B cell (primary cell): ENCODE data around the gene SNTA1. TPM values are rescaled to one million over a fixed set of nuclear protein-coding genes. Genes with fewer than 3 reads are reported as not detected.
"Not testable (repeated sequence)": the region's sequence is repeated elsewhere in the genome, so short reads cannot be mapped to it uniquely, and the experiment has no call there.

ENCODE experiments used
- ATAC-seq: fragments of 200-7000 bp; cut with Tn5 transposase; one replicate; pipeline ENCODE4 v1.10.0; 2021; ENCODE audit warnings: low read depth, mild to moderate bottlenecking, moderate number of reproducible peaks, moderate library complexity
- CTCF ChIA-PET: fragments of 350-600 bp; sonication (Branson Sonifier 250); formaldehyde crosslinking; loops from one replicate; lab custom pipeline; 2021; ENCODE audit warnings: antibody characterized with exemption, inconsistent platforms; lab: Charles Lee
- POLR2A ChIA-PET: fragments of 350-600 bp; sonication (Branson Sonifier 250); formaldehyde crosslinking; loops from one replicate; lab custom pipeline; 2021; ENCODE audit warnings: antibody characterized with exemption; lab: Charles Lee
- DNase-seq: peaks from one replicate; pipeline ENCODE4 v3.0.0; 2013
- H2AFZ ChIP-seq: 2 replicates; pipeline ENCODE4 v1.6.1; 2012; ENCODE audit warnings: mild to moderate bottlenecking, low read depth, low read length; ENCODE audit not compliant: insufficient read depth, poor library complexity, severe bottlenecking
- H3K27ac ChIP-seq, 2 donors: 1 replicate in 1 of 2; 2 replicates in 1 of 2; pipeline ENCODE4 v1.5.1; 2012 to 2013; ENCODE audit warnings: low read length in 2 of 2, mild to moderate bottlenecking in 2 of 2, moderate library complexity in 1 of 2
- H3K27me3 ChIP-seq, 4 experiments: fragments of 200-600 bp in 1 of 4; sonication (generic) in 1 of 4; replicated peaks in 1 of 4; 1 replicate in 2 of 4; 2 replicates in 2 of 4; pipeline versions ENCODE4 v1.6.1 to v1.7.0; 2013 to 2016; ENCODE audit warnings: low read length in 3 of 4, mild to moderate bottlenecking in 2 of 4, mixed read lengths in 1 of 4, moderate library complexity in 1 of 4; ENCODE audit not compliant: insufficient read depth in 4 of 4, control insufficient read depth in 3 of 4; ENCODE audit errors: control extremely low read depth in 1 of 4
- H3K36me3 ChIP-seq, 2 experiments: replicated peaks in 1 of 2; 1 replicate in 1 of 2; 2 replicates in 1 of 2; pipeline versions ENCODE4 v1.6.1 to v1.7.1; 2013; ENCODE audit warnings: low read length in 1 of 2; ENCODE audit not compliant: insufficient read depth in 2 of 2, control insufficient read depth in 1 of 2; ENCODE audit errors: control extremely low read depth in 1 of 2, extremely low read depth in 1 of 2
- H3K4me1 ChIP-seq, 2 donors: fragments of 200-600 bp in 1 of 2; sonication (generic) in 1 of 2; 1 replicate in 1 of 2; 2 replicates in 1 of 2; pipeline versions ENCODE4 v1.5.1 to v1.6.1; 2013 to 2017; ENCODE audit warnings: low read length in 2 of 2; ENCODE audit not compliant: control insufficient read depth in 2 of 2, insufficient read depth in 2 of 2
- H3K4me2 ChIP-seq: replicated peaks from 2 replicates; pipeline ENCODE3; 2012; ENCODE audit warnings: mild to moderate bottlenecking, low read depth, low read length; ENCODE audit not compliant: poor library complexity, severe bottlenecking
- H3K4me3 ChIP-seq, 5 experiments: fragments of 200-600 bp in 1 of 5; sonication (generic) in 1 of 5; 1 replicate in 3 of 5; 2 replicates in 2 of 5; pipeline versions ENCODE4 v1.5.1 to v1.7.0; 2011 to 2016; ENCODE audit warnings: low read length in 4 of 5, mild to moderate bottlenecking in 4 of 5, low read depth in 2 of 5, control low read depth in 1 of 5, moderate library complexity in 1 of 5; ENCODE audit not compliant: insufficient read depth in 1 of 5; ENCODE audit errors: control extremely low read depth in 1 of 5, extremely low read depth in 1 of 5
- H3K79me2 ChIP-seq: fragments of 200-600 bp; sonication (generic); one replicate; pipeline ENCODE4 v1.6.0; 2016; ENCODE audit warnings: low read length; ENCODE audit not compliant: control insufficient read depth, insufficient read depth
- H3K9ac ChIP-seq: fragments of 200-600 bp; sonication (generic); 2 replicates; pipeline ENCODE4 v1.6.1; 2017; ENCODE audit warnings: mild to moderate bottlenecking, low read length, moderate library complexity
- H3K9me3 ChIP-seq, 3 donors: one replicate each; pipeline versions ENCODE4 v1.6.1 to v1.7.1; 2013; ENCODE audit warnings: low read length in 2 of 3; ENCODE audit not compliant: control insufficient read depth in 2 of 3, insufficient read depth in 1 of 3; ENCODE audit errors: control extremely low read depth in 1 of 3
- H4K20me1 ChIP-seq: 2 replicates; pipeline ENCODE4 v1.6.0; 2012; ENCODE audit warnings: mild to moderate bottlenecking, low read length; ENCODE audit not compliant: insufficient read depth, control insufficient read depth, poor library complexity, severe bottlenecking
- H3K27ac Mint-ChIP-seq: one replicate; pipeline ENCODE4 v1.8.0; 2021; ENCODE audit warnings: mixed read lengths
- H3K27me3 Mint-ChIP-seq: one replicate; pipeline ENCODE4 v1.8.0; 2021; ENCODE audit warnings: mixed read lengths
- H3K4me1 Mint-ChIP-seq: one replicate; pipeline ENCODE4 v1.8.0; 2021; ENCODE audit warnings: mixed read lengths
- H3K4me3 Mint-ChIP-seq: one replicate; pipeline ENCODE4 v1.8.0; 2021; ENCODE audit warnings: mixed read lengths
- H3K9me3 Mint-ChIP-seq: one replicate; pipeline ENCODE4 v1.8.0; 2022; ENCODE audit warnings: mixed read lengths; ENCODE audit not compliant: insufficient read depth
- EZH2 ChIP-seq: IDR thresholded peaks from 2 replicates; pipeline ENCODE4 v1.6.1; 2012; ENCODE audit warnings: borderline replicate concordance, low read depth, mild to moderate bottlenecking, moderate library complexity, low read length; ENCODE audit not compliant: insufficient read depth, poor library complexity, severe bottlenecking
- WGBS: methylation state at CpG from one replicate; pipeline ENCODE4 v1.1.5; 2013; ENCODE audit warnings: missing lambda C conversion rate; ENCODE audit not compliant: insufficient coverage; 5-methylcytosine and 5-hydroxymethylcytosine counted together
- intact Hi-C: fragments of 100-400 bp; cut with micrococcal nuclease; formaldehyde crosslinking; loops from one replicate; pipeline ENCODE4 v1.10.0; 2022
- polyA plus RNA-seq: library from polyadenylated mRNA; depleted of rRNA; stranded (reverse); fragments of >200 nt; gene quantifications from 2 replicates; pipeline ENCODE4 v1.2.3, GENCODE V29; 2012
- total RNA-seq, 2 donors: library from RNA; stranded (reverse); fragments of 120-200 nt in 1 of 2; gene quantifications; 1 replicate in 1 of 2; 2 replicates in 1 of 2; pipeline versions ENCODE4 v1.2.3 to v1.2.4, GENCODE V29; 2013 to 2022
- TF ChIP-seq, protein P1 (sequence below): fragments of 200-600 bp; IDR thresholded peaks from one replicate; pipeline ENCODE4 v1.8.0; 2022; ENCODE audit warnings: antibody characterized with exemption, mild to moderate bottlenecking

SNTA1 gene
- total and polyA plus RNA-seq, 2 donors (not counting 1 experiment from before 2014, with no cell fraction given) = 7.0 to 9.9 TPM

- CTCF ChIA-PET = interaction anchor here (0.7 to 1.7 kb wide), 3 partner anchors 25 to 298 kb away, joined by 3 to 4 read pairs (median 3); no protein-coding TSS in a partner anchor
- H3K4me2 ChIP-seq = no peak overlapping the region
Measured at GRCh38 chr20:33441142-33441955, 2.2 kb downstream of the SNTA1 start.

GRCh38 chr20:33440562-33440961, 3.0 kb downstream of the SNTA1 start:
- DNase-seq, ATAC-seq, H2AFZ ChIP-seq, H3K4me3 Mint-ChIP-seq, H3K9ac ChIP-seq, H3K9me3 ChIP-seq, H3K79me2 ChIP-seq, H3K4me3 ChIP-seq, POLR2A ChIA-PET, H4K20me1 ChIP-seq, H3K27ac Mint-ChIP-seq, H3K36me3 ChIP-seq, H3K27ac ChIP-seq, H3K27me3 Mint-ChIP-seq, H3K27me3 ChIP-seq, H3K9me3 Mint-ChIP-seq, H3K4me2 ChIP-seq: not testable (repeated sequence)
- H3K4me1 ChIP-seq = peaks cover 13 to 23% of the 10 kb centered on the region in 2 donors
- CTCF ChIA-PET = interaction anchor here (1.7 kb wide), 1 partner anchor 24 kb away, joined by 4 read pairs; no protein-coding TSS in a partner anchor
- peaks cover 29% of the 10 kb centered on the region for H3K4me1 Mint-ChIP-seq
- 86% methylated on average over 7 of the region's 7 CpGs for WGBS
- intact Hi-C loops = loop anchor here (5.0 kb wide), 1 partner anchor 672 kb away; the partner anchor contains the start of gene EIF2S2

More at GRCh38 chr20:33441142-33441955, 2.2 kb downstream of the SNTA1 start:
- H3K27ac Mint-ChIP-seq = no peak overlapping the region
- no CpG with 5 or more reads among the region's 7 CpGs for WGBS
- Histone ChIP-seq H2AFZ (no peak overlapping the region), H3K4me3 (no peak overlapping the region), H3K4me1 (peaks cover 13 to 23% of the 10 kb centered on the region in 2 donors), H3K79me2 (no peaks in the 10 kb centered on the region), H3K27ac (no peak overlapping the region), H3K36me3 (no peaks in the 10 kb centered on the region), H3K9ac (no peak overlapping the region), H3K9me3 (no peaks in the 10 kb centered on the region), H3K27me3 (no peaks in the 10 kb centered on the region), H4K20me1 (no peaks in the 10 kb centered on the region)
- DNase-seq = no peak
- ATAC-seq = no peak
- no peaks in the 10 kb centered on the region for H3K27me3 Mint-ChIP-seq
- TF ChIP-seq, protein P1, sequence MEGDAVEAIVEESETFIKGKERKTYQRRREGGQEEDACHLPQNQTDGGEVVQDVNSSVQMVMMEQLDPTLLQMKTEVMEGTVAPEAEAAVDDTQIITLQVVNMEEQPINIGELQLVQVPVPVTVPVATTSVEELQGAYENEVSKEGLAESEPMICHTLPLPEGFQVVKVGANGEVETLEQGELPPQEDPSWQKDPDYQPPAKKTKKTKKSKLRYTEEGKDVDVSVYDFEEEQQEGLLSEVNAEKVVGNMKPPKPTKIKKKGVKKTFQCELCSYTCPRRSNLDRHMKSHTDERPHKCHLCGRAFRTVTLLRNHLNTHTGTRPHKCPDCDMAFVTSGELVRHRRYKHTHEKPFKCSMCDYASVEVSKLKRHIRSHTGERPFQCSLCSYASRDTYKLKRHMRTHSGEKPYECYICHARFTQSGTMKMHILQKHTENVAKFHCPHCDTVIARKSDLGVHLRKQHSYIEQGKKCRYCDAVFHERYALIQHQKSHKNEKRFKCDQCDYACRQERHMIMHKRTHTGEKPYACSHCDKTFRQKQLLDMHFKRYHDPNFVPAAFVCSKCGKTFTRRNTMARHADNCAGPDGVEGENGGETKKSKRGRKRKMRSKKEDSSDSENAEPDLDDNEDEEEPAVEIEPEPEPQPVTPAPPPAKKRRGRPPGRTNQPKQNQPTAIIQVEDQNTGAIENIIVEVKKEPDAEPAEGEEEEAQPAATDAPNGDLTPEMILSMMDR = no peak
- TF ChIP-seq EZH2 = no peak
- POLR2A ChIA-PET = no interaction called here
- intact Hi-C loops = loop anchor here (5.0 kb wide), 1 partner anchor 671 kb away; the partner anchor contains the start of gene EIF2S2
- H3K9me3 Mint-ChIP-seq = no peaks in the 10 kb centered on the region
- H3K4me3 Mint-ChIP-seq = peak overlapping the region; percentile 64
- H3K4me1 Mint-ChIP-seq = peaks cover 31% of the 10 kb centered on the region
